ENCODE results near the gene C6orf15.

DNA sequence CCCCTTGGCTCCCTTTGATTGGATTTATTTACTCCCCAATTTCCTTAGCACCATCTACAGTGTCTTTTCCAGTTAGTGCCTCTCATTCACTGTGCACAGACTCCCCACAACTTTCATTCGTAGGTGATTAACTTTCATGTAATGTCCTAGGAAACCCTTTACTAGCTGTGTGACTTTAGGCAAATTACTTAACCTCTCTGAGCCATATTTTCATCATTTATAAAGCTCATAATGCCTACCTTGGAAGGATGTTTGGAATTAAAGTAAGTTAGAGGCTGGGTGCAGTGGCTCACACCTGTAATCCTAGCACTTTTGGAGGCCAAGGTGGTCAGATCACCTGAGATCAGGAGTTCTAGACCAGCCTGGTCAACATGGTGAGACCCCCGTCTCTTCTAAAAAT lies 20.1 kb downstream of the C6orf15 start:
- TF ChIP-seq, protein P1, sequence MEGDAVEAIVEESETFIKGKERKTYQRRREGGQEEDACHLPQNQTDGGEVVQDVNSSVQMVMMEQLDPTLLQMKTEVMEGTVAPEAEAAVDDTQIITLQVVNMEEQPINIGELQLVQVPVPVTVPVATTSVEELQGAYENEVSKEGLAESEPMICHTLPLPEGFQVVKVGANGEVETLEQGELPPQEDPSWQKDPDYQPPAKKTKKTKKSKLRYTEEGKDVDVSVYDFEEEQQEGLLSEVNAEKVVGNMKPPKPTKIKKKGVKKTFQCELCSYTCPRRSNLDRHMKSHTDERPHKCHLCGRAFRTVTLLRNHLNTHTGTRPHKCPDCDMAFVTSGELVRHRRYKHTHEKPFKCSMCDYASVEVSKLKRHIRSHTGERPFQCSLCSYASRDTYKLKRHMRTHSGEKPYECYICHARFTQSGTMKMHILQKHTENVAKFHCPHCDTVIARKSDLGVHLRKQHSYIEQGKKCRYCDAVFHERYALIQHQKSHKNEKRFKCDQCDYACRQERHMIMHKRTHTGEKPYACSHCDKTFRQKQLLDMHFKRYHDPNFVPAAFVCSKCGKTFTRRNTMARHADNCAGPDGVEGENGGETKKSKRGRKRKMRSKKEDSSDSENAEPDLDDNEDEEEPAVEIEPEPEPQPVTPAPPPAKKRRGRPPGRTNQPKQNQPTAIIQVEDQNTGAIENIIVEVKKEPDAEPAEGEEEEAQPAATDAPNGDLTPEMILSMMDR (IDR thresholded peaks at IDR 0.05 in 8 of 11, conservative IDR thresholded peaks at IDR 0.05 in 3 of 11), result no peak
- TF ChIP-seq POLR2AphosphoS5 (IDR thresholded peaks at IDR 0.05) (no peak), POLR2A (IDR thresholded peaks at IDR 0.05) (no peak)

Data from spleen (tissue), 7 donors.